GM10847 (cell line): ENCODE data around the gene CALB2.

ENCODE experiments used
- POLR2A ChIP-seq: IDR thresholded peaks from 2 replicates; pipeline ENCODE4 v1.6.1; 2011; ENCODE audit not compliant: insufficient read length; ENCODE audit errors: extremely low read depth

The CALB2 gene

GRCh38 chr16:71348262-71349085 is 10.0 kb upstream of the CALB2 start:
- TF ChIP-seq POLR2A, result no peak

- no peak for TF ChIP-seq POLR2A
Observed at GRCh38 chr16:71350821-71351557, 7.5 kb upstream of the CALB2 start.

DNA sequence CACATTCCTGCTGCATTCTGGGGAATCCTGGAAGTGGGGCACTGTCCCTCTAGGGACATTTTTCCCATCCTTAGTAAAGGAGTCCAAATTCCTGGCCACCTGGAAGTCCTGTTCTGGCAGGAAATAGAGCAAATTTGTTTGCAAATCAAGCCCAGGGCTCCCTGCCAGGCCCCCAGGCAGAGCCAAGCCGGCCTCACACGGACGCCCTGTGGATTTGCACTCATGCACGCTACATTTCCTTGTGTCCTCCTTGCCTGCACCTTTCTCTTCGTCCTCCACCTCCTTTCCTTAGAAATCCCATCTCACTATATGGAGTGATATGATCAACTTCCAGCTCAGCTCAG is 7.0 kb upstream of the CALB2 start:
- no peak for TF ChIP-seq POLR2A

- no peak for TF ChIP-seq POLR2A
Observed at GRCh38 chr16:71352466-71352865, 6.1 kb upstream of the CALB2 start.

- TF ChIP-seq POLR2A, result no peak
Observed at GRCh38 chr16:71352963-71353460, 5.5 kb upstream of the CALB2 start.

DNA sequence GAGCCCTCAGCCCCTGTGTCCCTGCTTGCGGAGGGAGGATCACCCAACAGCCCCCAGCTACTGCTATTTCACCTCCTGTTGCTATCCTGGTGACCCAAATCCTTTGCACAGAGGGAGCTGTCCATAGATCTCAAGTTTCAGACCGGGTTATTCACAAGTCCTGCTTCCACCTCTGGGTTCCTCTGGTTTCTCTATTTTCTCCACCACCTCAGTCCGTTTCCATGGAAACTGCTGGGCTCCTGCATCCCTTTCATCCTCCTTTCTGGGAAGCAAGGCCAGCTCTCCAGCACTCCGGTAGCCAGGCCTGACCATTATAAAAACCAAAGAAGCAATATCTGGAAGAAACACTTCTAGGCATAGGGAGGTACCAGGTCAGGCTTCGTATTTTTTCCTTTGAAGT is 4.8 kb upstream of the CALB2 start:
- no peak for TF ChIP-seq POLR2A

DNA sequence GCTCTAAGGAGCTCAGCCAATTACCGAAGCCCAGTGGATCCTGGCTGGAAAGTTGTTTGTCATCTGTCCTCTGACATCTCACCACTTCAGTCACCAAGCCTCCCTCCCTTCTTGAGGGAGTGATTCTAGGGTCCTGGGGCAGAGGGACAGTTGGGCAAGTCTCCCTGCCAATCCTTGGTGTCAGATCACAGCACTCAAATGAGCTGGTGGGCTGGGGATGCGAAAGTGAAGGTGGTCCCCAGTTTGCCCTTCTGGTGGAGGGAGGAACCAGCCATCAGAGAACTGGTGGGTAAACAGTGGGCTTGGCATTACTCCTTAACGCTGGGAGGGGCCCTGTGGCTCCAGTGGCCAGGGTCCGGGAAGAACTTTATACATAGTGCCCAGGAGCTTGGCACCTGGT is 4.4 kb upstream of the CALB2 start:
- TF ChIP-seq POLR2A, result no peak

- no peak for TF ChIP-seq POLR2A
Observed at GRCh38 chr16:71356051-71356740, 2.3 kb upstream of the CALB2 start.

DNA sequence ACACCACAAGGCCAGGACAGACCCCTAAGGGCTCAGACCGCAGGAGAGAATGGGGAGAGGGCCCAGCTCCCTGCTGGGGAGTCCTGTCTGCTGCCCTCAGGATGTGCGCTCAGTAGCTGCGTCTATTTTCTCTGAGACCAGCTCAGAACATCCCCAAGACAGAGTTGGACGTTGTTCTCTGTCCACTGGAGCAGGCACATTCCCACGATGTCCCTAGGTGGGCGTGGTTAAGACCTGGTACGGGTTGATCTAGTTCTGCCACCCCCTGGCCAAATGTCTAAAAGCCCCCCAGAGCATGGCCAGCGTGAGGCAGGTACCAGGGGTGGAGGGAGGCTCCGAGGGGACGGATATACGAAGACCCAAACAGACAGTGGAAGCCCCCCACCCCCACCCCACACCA is 842 bp upstream of the CALB2 start:
- no peak for TF ChIP-seq POLR2A

GRCh38 chr16:71359431-71359830 is 908 bp downstream of the CALB2 start:
- no peak for TF ChIP-seq POLR2A

DNA sequence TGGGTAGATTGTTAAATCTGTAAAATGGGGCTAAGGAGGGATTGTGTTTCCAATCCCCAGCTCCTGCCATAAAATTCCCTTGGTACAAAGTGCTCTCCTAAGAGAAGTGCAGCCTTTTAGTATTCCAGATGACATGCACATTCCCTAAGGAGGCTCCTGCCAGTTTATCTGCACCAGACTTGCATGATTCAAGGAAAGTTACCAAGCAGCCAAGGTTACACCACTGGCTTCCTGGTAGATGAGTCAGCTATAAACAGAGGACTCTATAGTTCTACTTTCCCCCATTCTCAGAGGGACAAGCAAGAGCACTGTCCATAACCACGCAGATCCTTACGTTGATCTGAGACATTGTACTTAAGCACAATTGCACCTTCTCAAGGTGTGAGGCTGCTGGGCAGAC is 1.9 kb downstream of the CALB2 start:
- no peak for TF ChIP-seq POLR2A

DNA sequence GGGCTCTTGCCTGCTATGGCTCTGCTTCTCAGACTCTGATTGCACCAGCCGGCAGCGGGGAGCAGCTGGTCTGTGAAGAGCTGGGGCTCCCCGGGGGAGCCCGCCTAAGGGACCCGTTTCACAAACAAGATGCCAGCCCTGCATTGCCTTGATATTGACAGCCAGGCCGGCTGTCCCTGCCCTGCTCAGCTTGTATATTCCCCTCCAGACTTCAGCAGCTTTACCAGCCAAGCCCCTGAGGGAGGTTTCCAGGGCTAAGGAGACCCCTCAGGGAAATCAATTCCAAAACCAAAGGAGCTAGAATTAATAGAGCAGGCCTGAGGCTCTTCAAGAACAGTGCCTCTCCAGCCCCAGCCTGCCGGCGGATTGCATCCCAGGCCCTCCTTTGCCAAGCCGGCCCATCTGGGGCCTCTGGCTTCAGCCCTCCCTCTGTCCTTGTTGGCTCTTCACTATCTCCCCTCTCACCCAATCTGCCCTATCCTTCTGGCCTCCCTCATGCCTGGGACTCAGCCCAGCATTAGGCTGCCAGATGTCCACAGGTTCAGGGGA is 5.7 kb downstream of the CALB2 start:
- no peak for TF ChIP-seq POLR2A

DNA sequence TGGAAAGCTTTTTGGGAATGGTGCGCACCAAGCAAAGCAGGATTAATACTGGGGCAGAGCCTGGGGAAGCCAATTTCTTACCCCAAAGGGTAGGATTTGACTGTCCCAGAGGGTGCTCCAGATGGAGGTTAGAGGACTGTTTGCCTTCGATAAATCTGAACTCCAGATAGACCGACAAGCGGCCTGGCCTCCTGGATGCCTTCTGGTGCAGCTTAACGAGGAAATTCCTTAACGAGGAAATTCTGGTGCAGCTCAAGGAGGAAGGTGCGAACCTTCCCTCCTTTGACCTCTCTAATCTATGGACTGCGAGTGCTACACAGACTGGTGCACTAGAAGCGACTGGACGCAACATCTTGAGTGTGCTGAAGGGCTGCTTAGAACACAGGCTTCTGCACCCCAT is 6.5 kb downstream of the CALB2 start:
- TF ChIP-seq POLR2A, result no peak

DNA sequence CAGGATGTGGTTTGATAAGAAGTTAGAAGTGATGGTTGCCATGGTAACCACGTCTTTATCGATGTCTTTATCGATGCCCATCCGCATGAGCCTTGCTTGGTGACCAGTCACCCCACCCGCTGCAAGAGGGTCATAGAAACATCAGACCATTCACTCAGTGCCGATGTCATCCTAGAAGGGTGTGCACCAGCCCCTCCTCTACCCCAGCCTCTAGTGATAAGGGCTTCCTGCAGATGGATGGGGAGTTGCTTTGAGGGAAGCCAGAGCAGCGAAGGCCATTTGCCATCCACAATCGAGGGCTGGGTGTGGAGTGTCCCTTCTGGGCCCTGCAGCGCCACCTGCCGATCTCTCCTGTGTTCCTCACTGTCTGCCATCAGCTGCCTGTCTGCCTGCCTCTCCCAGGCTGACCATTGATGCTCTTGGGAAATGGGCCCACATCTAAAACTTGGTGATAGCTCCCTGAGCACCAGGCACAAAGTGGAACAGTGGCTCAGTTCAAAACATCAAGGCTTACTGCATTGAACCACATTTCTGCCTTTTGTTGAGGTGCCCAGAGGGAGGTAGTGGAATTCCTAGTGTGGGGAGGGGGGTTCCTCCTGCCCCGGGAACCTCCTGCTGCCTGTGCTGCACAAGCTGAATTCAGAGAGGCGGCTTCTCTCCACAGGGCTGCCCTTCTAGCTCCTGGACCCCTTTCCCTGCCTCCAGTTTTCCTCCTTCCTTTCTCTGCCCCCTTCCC is 8.9 kb downstream of the CALB2 start:
- TF ChIP-seq POLR2A, result no peak

DNA sequence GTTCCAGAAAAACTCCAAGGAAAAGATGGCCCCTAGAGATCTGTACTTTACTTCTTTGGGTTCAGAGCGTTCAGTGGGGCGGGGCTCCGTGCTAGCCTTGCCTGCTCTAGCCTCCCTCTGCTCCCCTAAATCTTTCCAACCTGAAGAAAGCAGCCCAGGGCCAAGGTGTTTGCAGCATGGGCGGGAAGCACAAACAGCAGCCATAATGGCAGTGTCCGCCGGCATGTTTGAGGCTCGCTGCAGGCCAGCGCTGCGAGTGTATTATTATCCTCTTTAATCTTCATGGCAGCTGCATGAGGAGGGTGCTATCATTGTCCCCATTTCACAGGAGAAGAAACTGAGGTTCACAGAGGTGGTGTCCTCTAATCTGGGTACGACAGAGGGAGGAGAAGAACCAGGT is 10.4 kb downstream of the CALB2 start:
- no peak for TF ChIP-seq POLR2A
